CD4-positive, alpha-beta T cell (primary cell): ENCODE data around the gene C9orf72. TPM values are rescaled to one million over a fixed set of nuclear protein-coding genes. Genes with fewer than 3 reads are reported as not detected.
A peak's percentile ranks its signal among the peaks of the same experiment; 100 is the strongest.

ENCODE experiments used
- ATAC-seq: fragments of 200-7000 bp; cut with Tn5 transposase; one replicate; pipeline ENCODE4 v1.10.0; 2022; ENCODE audit warnings: mild to moderate bottlenecking; ENCODE audit not compliant: poor library complexity
- CTCF ChIA-PET: fragments of 350-600 bp; sonication (Branson Sonifier 250); formaldehyde crosslinking; loops from one replicate; lab custom pipeline; 2021; ENCODE audit warnings: antibody characterized with exemption, inconsistent platforms; lab: Charles Lee
- POLR2A ChIA-PET: fragments of 350-600 bp; sonication (Branson Sonifier 250); formaldehyde crosslinking; loops from one replicate; lab custom pipeline; 2021; ENCODE audit warnings: antibody characterized with exemption, inconsistent platforms; lab: Charles Lee
- DNase-seq, 14 experiments: peaks; one replicate each; pipeline ENCODE4 v3.0.0-alpha.2; 2013 to 2020; ENCODE audit warnings: mixed read lengths in 2 of 14
- H3K27ac ChIP-seq, 2 donors: one replicate each; pipeline versions ENCODE4 v1.5.1 to v1.7.0; 2013; ENCODE audit warnings: low read length in 2 of 2, low read depth in 1 of 2, mild to moderate bottlenecking in 1 of 2
- H3K27me3 ChIP-seq, 2 experiments: 1 replicate in 1 of 2; 2 replicates in 1 of 2; pipeline versions ENCODE4 v1.6.1 to v1.7.0; 2013; ENCODE audit warnings: low read length in 2 of 2, control low read depth in 1 of 2, mild to moderate bottlenecking in 1 of 2, moderate library complexity in 1 of 2; ENCODE audit not compliant: insufficient read depth in 2 of 2, control insufficient read depth in 1 of 2
- H3K36me3 ChIP-seq: one replicate; pipeline ENCODE4 v1.6.1; 2013; ENCODE audit warnings: low read length, control low read depth; ENCODE audit not compliant: insufficient read depth
- H3K4me1 ChIP-seq: one replicate; pipeline ENCODE4 v1.6.1; 2013; ENCODE audit warnings: low read length, control low read depth; ENCODE audit not compliant: insufficient read depth
- H3K4me3 ChIP-seq: one replicate; pipeline ENCODE4 v1.5.1; 2013; ENCODE audit warnings: mild to moderate bottlenecking, low read length, moderate library complexity
- H3K9me3 ChIP-seq, 2 experiments: 1 replicate in 1 of 2; 2 replicates in 1 of 2; pipeline versions ENCODE4 v1.6.1 to v1.7.0; 2013; ENCODE audit warnings: low read length in 2 of 2, mild to moderate bottlenecking in 2 of 2, control low read depth in 1 of 2, moderate library complexity in 1 of 2; ENCODE audit not compliant: control insufficient read depth in 1 of 2, insufficient read depth in 1 of 2
- H3K27ac Mint-ChIP-seq: one replicate; pipeline ENCODE4 v1.8.0; 2020; ENCODE audit warnings: mixed read lengths
- H3K27me3 Mint-ChIP-seq: one replicate; pipeline ENCODE4 v1.8.0; 2021; ENCODE audit warnings: mixed read lengths
- H3K36me3 Mint-ChIP-seq: one replicate; pipeline ENCODE4 v1.8.0; 2021; ENCODE audit warnings: low read depth, mixed read lengths
- H3K4me1 Mint-ChIP-seq: one replicate; pipeline ENCODE4 v1.8.0; 2021; ENCODE audit warnings: low read depth, mixed read lengths
- H3K4me3 Mint-ChIP-seq: one replicate; pipeline ENCODE4 v1.8.0; 2020; ENCODE audit warnings: mild to moderate bottlenecking, mixed read lengths
- H3K9me3 Mint-ChIP-seq: one replicate; pipeline ENCODE4 v1.8.0; 2020; ENCODE audit warnings: mixed read lengths
- intact Hi-C, 2 experiments: fragments of 100-400 bp; cut with DNase I in 1 of 2; cut with micrococcal nuclease in 1 of 2; formaldehyde crosslinking; loops; one replicate each; pipeline versions ENCODE4 v1.15.1 to v1.9.0; 2023 to 2025; cut with DNase I, micrococcal nuclease
- polyA plus RNA-seq, 2 donors: library from polyadenylated mRNA; unstranded; fragments of 120-200 nt; gene quantifications; one replicate each; pipeline ENCODE4 v1.2.1, GENCODE V29; 2013
- total RNA-seq, 174 experiments: library from RNA in 2 of 174; stranded (reverse) in 2 of 174; gene quantifications; one replicate each; pipeline ENCODE4 v1.2.3 and lab custom pipeline; 2021 to 2026
- TF ChIP-seq, protein P1 (sequence below): fragments of 200-600 bp; IDR thresholded peaks from one replicate; pipeline ENCODE4 v1.8.0; 2022; ENCODE audit warnings: antibody characterized with exemption, mild to moderate bottlenecking

Gene C9orf72, protein sequence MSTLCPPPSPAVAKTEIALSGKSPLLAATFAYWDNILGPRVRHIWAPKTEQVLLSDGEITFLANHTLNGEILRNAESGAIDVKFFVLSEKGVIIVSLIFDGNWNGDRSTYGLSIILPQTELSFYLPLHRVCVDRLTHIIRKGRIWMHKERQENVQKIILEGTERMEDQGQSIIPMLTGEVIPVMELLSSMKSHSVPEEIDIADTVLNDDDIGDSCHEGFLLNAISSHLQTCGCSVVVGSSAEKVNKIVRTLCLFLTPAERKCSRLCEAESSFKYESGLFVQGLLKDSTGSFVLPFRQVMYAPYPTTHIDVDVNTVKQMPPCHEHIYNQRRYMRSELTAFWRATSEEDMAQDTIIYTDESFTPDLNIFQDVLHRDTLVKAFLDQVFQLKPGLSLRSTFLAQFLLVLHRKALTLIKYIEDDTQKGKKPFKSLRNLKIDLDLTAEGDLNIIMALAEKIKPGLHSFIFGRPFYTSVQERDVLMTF
- total RNA-seq (10 to 100 TPM; 36.9 to 39.2 TPM), total RNA-seq (lab: John Stamatoyannopoulos, UW) (8.0 to 84.4 (median 49.4) reads per million in 172 experiments)
- 29.4 TPM for polyA plus RNA-seq (2013, experiment 1 of 2)
- 24.2 TPM for polyA plus RNA-seq (2013, experiment 2 of 2)

DNA sequence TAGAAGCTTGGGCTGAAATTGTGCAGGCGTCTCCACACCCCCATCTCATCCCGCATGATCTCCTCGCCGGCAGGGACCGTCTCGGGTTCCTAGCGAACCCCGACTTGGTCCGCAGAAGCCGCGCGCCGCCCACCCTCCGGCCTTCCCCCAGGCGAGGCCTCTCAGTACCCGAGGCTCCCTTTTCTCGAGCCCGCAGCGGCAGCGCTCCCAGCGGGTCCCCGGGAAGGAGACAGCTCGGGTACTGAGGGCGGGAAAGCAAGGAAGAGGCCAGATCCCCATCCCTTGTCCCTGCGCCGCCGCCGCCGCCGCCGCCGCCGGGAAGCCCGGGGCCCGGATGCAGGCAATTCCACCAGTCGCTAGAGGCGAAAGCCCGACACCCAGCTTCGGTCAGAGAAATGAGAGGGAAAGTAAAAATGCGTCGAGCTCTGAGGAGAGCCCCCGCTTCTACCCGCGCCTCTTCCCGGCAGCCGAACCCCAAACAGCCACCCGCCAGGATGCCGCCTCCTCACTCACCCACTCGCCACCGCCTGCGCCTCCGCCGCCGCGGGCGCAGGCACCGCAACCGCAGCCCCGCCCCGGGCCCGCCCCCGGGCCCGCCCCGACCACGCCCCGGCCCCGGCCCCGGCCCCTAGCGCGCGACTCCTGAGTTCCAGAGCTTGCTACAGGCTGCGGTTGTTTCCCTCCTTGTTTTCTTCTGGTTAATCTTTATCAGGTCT lies at the start of gene C9orf72:
TSS of gene C9orf72 (minus strand) at position 564 of the 716 bp plus-strand sequence. CDS start 6,361 bp downstream, outside the sequence.
- no peaks in the 10 kb centered on the region for H3K36me3 ChIP-seq
- TF ChIP-seq, protein P1, sequence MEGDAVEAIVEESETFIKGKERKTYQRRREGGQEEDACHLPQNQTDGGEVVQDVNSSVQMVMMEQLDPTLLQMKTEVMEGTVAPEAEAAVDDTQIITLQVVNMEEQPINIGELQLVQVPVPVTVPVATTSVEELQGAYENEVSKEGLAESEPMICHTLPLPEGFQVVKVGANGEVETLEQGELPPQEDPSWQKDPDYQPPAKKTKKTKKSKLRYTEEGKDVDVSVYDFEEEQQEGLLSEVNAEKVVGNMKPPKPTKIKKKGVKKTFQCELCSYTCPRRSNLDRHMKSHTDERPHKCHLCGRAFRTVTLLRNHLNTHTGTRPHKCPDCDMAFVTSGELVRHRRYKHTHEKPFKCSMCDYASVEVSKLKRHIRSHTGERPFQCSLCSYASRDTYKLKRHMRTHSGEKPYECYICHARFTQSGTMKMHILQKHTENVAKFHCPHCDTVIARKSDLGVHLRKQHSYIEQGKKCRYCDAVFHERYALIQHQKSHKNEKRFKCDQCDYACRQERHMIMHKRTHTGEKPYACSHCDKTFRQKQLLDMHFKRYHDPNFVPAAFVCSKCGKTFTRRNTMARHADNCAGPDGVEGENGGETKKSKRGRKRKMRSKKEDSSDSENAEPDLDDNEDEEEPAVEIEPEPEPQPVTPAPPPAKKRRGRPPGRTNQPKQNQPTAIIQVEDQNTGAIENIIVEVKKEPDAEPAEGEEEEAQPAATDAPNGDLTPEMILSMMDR = no peak
- Mint-ChIP-seq H3K4me3 (peak within 1 kb of the TSS; percentile 98), H3K27me3 (peaks cover 5% of the 10 kb centered on the region), H3K9me3 (peaks cover 2% of the 10 kb centered on the region), H3K27ac (peak within 1 kb of the TSS; percentile 98), H3K4me1 (peaks cover 36% of the 10 kb centered on the region), H3K36me3 (peaks cover 13% of the 10 kb centered on the region)
- intact Hi-C loops = loop anchor here (2.0 to 10.0 kb wide), 5 partner anchors 46 to 681 kb away; partner anchors contain the start of genes CAAP1 (in 2 of the 2), IFT74 (in 2 of the 2) and MOB3B (in 1 of the 2)
- H3K27ac ChIP-seq = peak within 1 kb of the TSS; percentile 96 to 99
- H3K27me3 ChIP-seq = no peaks in the 10 kb centered on the region
- peak; percentile 80 to 94 (median 88) for DNase-seq
- peaks cover 18% of the 10 kb centered on the region for H3K4me1 ChIP-seq
- H3K9me3 ChIP-seq = no peaks in the 10 kb centered on the region
- CTCF ChIA-PET = interaction anchor here (2.0 kb wide), 1 partner anchor 13 kb away, joined by 5 read pairs; no protein-coding TSS in a partner anchor
- peak; percentile 57 for ATAC-seq
- peak within 1 kb of the TSS; percentile 86 for H3K4me3 ChIP-seq
- POLR2A ChIA-PET = interaction anchor here (0.6 to 2.3 kb wide), 10 partner anchors 8 to 681 kb away, joined by 3 to 18 read pairs (median 4); partner anchors contain the start of genes IFT74 and MOB3B

DNA sequence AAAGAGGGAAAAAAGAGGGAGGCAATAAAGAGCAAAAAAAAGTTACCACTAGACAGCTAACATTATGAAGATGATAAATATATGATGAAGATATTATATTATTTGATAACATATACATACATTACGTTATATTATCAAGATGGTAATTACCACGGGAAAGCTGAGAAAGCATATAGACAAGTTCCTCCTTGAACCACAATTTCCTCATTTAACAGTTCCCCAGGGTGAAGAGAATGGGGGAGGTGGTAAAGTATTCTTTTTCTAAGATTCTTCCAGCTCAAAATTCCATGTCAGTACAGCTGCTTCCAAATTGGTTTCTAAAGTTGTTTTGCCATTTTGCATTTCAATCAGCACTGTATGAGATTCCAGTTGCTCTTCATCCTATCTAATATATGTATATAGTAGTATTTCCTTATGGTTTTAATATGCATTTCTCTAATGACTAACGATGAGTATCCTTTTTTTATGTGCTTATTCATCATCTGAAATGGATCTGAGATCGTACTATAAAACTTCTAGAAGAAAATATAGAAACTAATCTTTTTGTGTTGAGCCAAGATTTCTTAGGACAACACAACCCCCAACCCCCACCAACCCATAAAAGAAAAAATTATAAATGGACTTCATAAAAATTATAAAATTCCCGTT lies 49.5 kb upstream of the C9orf72 start:
- H3K27ac ChIP-seq = no peak overlapping the region
- no peaks in the 10 kb centered on the region for H3K36me3 ChIP-seq
- Mint-ChIP-seq H3K27me3 (no peaks in the 10 kb centered on the region), H3K4me1 (no peaks in the 10 kb centered on the region), H3K27ac (no peak overlapping the region), H3K36me3 (no peaks in the 10 kb centered on the region), H3K4me3 (no peak overlapping the region), H3K9me3 (no peaks in the 10 kb centered on the region)
- no peaks in the 10 kb centered on the region for H3K4me1 ChIP-seq
- ChIA-PET CTCF (interaction anchor here (1.3 kb wide), 1 partner anchor 16 kb away, joined by 3 read pairs; no protein-coding TSS in a partner anchor), POLR2A (no interaction called here)
- intact Hi-C loops = no loop called here
- H3K27me3 ChIP-seq = peaks cover 4% of the 10 kb centered on the region in 2 experiments
- DNase-seq (peak in 1 of 14 experiments; percentile 12), ATAC-seq (no peak)
- TF ChIP-seq, protein P1 = no peak
- no peak overlapping the region for H3K4me3 ChIP-seq
- no peaks in the 10 kb centered on the region for H3K9me3 ChIP-seq

DNA sequence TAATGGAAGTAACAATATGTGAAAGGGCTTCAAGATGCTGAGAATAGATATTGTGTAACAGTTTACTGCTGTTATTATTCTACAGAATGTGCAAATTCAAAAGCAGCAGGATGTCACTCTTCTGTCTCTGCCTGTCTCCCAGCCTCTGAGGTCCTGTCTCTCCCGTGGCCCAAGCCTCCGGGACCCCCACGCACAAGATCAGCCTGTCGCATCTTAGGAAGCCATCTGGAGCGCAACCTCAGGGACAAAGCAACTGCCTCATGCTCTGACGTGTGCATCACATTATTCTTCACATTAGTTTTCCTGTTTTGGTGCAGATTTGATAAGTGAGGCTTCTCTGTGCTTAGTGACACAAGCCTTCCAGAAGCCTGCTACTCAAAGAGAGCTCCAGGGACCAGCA lies 46.5 kb upstream of the C9orf72 start:
- no peaks in the 10 kb centered on the region for H3K4me1 ChIP-seq
- H3K36me3 ChIP-seq = no peaks in the 10 kb centered on the region
- DNase-seq = no peak
- TF ChIP-seq, protein P1 = no peak
- intact Hi-C loops = no loop called here
- CTCF ChIA-PET = no interaction called here
- Mint-ChIP-seq H3K27ac (no peak overlapping the region), H3K4me3 (no peak overlapping the region), H3K36me3 (no peaks in the 10 kb centered on the region), H3K27me3 (peaks cover 6% of the 10 kb centered on the region), H3K9me3 (no peaks in the 10 kb centered on the region), H3K4me1 (no peaks in the 10 kb centered on the region)
- peaks cover 0 to under 1% of the 10 kb centered on the region in 2 experiments for H3K9me3 ChIP-seq
- H3K27ac ChIP-seq = no peak overlapping the region
- no peak overlapping the region for H3K4me3 ChIP-seq
- POLR2A ChIA-PET = no interaction called here
- ATAC-seq = no peak
- H3K27me3 ChIP-seq = peaks cover 5 to 9% of the 10 kb centered on the region in 2 experiments
